Parathyroid adenoma (tissue), 2 donors: ENCODE measurements around the gene RALGAPB.

Experiments used
- H2AFZ ChIP-seq: fragments of 300-600 bp; sonication (generic); one replicate; pipeline ENCODE4 v1.7.0; 2017; ENCODE audit warnings: antibody characterized with exemption, mild to moderate bottlenecking
- H3K27ac ChIP-seq: fragments of 300-600 bp; sonication (generic); one replicate; pipeline ENCODE4 v1.7.0; 2017
- H3K27me3 ChIP-seq: fragments of 300-600 bp; sonication (generic); one replicate; pipeline ENCODE4 v1.7.0; 2017; ENCODE audit warnings: low read length; ENCODE audit not compliant: control insufficient read depth, insufficient read depth
- H3K36me3 ChIP-seq: fragments of 300-600 bp; sonication (generic); one replicate; pipeline ENCODE4 v1.7.0; 2017; ENCODE audit warnings: low read length; ENCODE audit not compliant: control insufficient read depth, insufficient read depth
- H3K4me1 ChIP-seq: fragments of 300-600 bp; sonication (generic); one replicate; pipeline ENCODE4 v1.7.0; 2017; ENCODE audit warnings: control low read depth
- H3K4me2 ChIP-seq: fragments of 300-600 bp; sonication (generic); one replicate; pipeline ENCODE4 v1.7.0; 2017; ENCODE audit warnings: low read length
- H3K4me3 ChIP-seq: fragments of 300-600 bp; sonication (generic); one replicate; pipeline ENCODE4 v1.7.0; 2017; ENCODE audit warnings: low read depth, low read length
- H3K79me2 ChIP-seq: fragments of 300-600 bp; sonication (generic); one replicate; pipeline ENCODE4 v1.7.0; 2017; ENCODE audit warnings: control low read depth
- H3K9ac ChIP-seq: fragments of 300-600 bp; sonication (generic); one replicate; pipeline ENCODE4 v1.7.0; 2017; ENCODE audit warnings: mild to moderate bottlenecking
- H3K9me3 ChIP-seq: fragments of 300-600 bp; sonication (generic); one replicate; pipeline ENCODE4 v1.7.0; 2017; ENCODE audit warnings: low read length; ENCODE audit not compliant: control insufficient read depth
- TF ChIP-seq, protein P1 (sequence below): fragments of 300-600 bp; sonication (generic); IDR thresholded peaks from one replicate; pipeline ENCODE4 v1.7.0; 2017; ENCODE audit warnings: antibody characterized with exemption, mild to moderate bottlenecking
- donor health status: primary hyperparathyroidism.

The RALGAPB gene

DNA sequence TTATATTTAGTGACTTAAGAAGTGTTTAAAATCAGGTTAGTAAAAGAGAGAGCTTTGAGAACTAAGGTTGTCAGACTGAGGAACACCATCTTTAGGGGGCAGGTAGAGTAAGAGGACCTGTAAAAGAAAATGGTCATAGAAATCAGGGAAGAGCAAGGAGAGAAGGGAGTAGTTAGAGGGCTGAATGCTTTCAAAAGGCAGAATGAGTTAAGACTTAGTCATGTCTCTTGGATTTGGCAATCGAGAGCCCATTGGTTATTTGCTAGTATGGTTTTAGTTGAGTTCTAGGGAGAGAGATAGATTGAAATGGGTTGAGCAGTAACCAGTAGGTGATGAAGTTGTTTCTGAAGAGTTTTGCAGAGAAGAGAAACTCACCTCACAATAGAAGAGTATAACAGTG lies 51.1 kb downstream of the RALGAPB start:
- H3K9me3 ChIP-seq = no peaks in the 10 kb centered on the region
- TF ChIP-seq, protein P1, sequence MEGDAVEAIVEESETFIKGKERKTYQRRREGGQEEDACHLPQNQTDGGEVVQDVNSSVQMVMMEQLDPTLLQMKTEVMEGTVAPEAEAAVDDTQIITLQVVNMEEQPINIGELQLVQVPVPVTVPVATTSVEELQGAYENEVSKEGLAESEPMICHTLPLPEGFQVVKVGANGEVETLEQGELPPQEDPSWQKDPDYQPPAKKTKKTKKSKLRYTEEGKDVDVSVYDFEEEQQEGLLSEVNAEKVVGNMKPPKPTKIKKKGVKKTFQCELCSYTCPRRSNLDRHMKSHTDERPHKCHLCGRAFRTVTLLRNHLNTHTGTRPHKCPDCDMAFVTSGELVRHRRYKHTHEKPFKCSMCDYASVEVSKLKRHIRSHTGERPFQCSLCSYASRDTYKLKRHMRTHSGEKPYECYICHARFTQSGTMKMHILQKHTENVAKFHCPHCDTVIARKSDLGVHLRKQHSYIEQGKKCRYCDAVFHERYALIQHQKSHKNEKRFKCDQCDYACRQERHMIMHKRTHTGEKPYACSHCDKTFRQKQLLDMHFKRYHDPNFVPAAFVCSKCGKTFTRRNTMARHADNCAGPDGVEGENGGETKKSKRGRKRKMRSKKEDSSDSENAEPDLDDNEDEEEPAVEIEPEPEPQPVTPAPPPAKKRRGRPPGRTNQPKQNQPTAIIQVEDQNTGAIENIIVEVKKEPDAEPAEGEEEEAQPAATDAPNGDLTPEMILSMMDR = no peak
- H2AFZ ChIP-seq = no peak overlapping the region
- H3K27ac ChIP-seq = no peak overlapping the region
- H3K79me2 ChIP-seq = no peaks in the 10 kb centered on the region
- no peaks in the 10 kb centered on the region for H3K27me3 ChIP-seq
- H3K4me2 ChIP-seq = no peak overlapping the region
- H3K9ac ChIP-seq = no peak overlapping the region
- no peaks in the 10 kb centered on the region for H3K4me1 ChIP-seq
- no peaks in the 10 kb centered on the region for H3K36me3 ChIP-seq
- H3K4me3 ChIP-seq = no peak overlapping the region

DNA sequence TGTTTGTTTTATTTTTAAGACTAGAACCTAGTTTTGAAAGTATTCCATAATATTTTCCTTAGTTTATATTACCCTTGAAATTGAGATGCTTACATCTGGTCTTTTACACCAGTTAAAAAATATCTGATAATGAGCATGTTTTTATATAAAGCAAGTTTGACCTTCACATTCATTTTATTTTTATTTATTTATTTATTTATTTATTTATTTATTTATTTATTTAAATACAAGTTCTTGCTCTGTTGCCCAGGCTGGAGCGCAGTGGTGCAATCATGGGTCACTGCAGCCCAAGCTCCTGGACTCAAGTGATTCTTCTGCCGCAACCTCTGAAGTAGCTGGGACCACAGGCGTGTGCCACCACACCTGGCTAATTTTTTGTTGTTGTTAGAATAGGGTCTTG lies 55.5 kb downstream of the RALGAPB start:
- no peaks in the 10 kb centered on the region for H3K4me1 ChIP-seq
- H3K36me3 ChIP-seq = no peaks in the 10 kb centered on the region
- H2AFZ ChIP-seq = no peak overlapping the region
- no peaks in the 10 kb centered on the region for H3K79me2 ChIP-seq
- H3K27me3 ChIP-seq = no peaks in the 10 kb centered on the region
- TF ChIP-seq, protein P1 = no peak
- H3K4me3 ChIP-seq = no peak overlapping the region
- H3K27ac ChIP-seq = no peak overlapping the region
- H3K9ac ChIP-seq = no peak overlapping the region
- no peaks in the 10 kb centered on the region for H3K9me3 ChIP-seq
- no peak overlapping the region for H3K4me2 ChIP-seq

DNA sequence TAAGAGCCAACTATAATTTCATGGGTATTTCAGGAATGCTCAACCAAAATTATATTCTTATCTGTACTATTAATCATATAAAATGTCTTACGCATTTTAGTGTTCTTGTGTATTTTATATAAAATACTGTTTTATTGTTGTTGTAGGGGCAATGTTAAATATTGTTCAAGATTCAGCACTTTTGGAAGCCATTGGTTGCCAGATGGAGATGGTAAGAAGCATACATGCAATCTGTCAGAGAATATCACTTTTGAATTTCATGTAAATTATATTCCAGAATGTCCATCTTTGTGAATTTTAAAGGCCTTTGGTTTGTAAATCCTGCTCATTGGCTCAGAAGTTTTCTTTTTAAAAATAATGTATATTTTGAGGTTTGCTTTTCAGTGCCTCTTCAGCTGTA lies 58.4 kb downstream of the RALGAPB start:
- TF ChIP-seq, protein P1 = no peak

DNA sequence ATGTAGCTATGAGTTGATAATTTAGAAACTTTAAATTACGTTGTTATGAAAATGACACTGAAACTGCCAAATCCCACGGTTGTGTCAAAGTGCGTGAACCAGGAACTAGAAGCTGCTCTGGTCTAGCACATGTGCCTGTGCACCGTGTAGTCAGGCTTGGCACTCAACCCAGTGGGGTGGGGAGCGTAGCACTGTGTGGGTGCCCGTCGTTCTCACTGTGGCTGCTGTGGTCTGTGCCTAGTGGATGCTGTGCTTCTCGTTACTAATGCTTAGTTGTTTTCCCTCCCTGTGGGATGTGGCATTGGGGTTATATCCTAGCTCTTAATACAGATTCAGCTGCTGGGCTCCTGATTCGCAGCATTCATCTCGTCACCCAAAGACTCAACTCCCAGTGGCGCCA lies 62.1 kb downstream of the RALGAPB start:
- H3K4me3 ChIP-seq = no peak overlapping the region
- no peak overlapping the region for H3K4me2 ChIP-seq
- H3K27ac ChIP-seq = no peak overlapping the region
- no peak overlapping the region for H3K9ac ChIP-seq
- H3K36me3 ChIP-seq = no peaks in the 10 kb centered on the region
- H3K27me3 ChIP-seq = no peaks in the 10 kb centered on the region
- TF ChIP-seq, protein P1 = no peak
- no peaks in the 10 kb centered on the region for H3K4me1 ChIP-seq
- H2AFZ ChIP-seq = no peak overlapping the region
- no peaks in the 10 kb centered on the region for H3K79me2 ChIP-seq
- no peaks in the 10 kb centered on the region for H3K9me3 ChIP-seq

More for the DNA sequence above, 58.4 kb downstream of the RALGAPB start:
- Histone ChIP-seq H3K4me1 (no peaks in the 10 kb centered on the region), H3K36me3 (no peaks in the 10 kb centered on the region), H3K9ac (no peak overlapping the region), H3K27ac (no peak overlapping the region), H3K79me2 (no peaks in the 10 kb centered on the region), H2AFZ (no peak overlapping the region), H3K9me3 (no peaks in the 10 kb centered on the region), H3K4me2 (no peak overlapping the region), H3K4me3 (no peak overlapping the region), H3K27me3 (no peaks in the 10 kb centered on the region)

DNA sequence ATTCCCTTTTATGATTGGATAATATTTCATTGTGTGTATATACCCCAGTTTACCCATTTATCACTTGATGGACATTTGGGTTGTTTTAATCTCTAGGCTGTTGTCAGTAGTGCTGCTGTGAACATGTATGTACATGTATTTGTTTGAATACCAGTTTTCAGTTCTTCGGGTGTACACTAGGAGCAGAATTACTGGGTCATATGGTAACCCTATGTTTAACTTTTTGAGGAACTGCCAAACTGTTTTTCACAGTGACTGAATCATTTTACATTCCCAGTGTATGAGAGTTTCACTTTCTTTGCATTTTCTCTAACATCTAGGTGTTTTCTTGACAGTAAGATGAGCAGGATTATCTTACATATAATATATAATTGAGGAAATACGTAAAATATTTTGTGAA lies 63.7 kb downstream of the RALGAPB start:
- no peaks in the 10 kb centered on the region for H3K79me2 ChIP-seq
- H3K9me3 ChIP-seq = no peaks in the 10 kb centered on the region
- H3K4me3 ChIP-seq = no peak overlapping the region
- no peak overlapping the region for H3K27ac ChIP-seq
- H2AFZ ChIP-seq = no peak overlapping the region
- no peaks in the 10 kb centered on the region for H3K36me3 ChIP-seq
- no peak overlapping the region for H3K9ac ChIP-seq
- TF ChIP-seq, protein P1 = no peak
- no peaks in the 10 kb centered on the region for H3K27me3 ChIP-seq
- no peaks in the 10 kb centered on the region for H3K4me1 ChIP-seq
- no peak overlapping the region for H3K4me2 ChIP-seq
